HCT116 (cell line): ENCODE results near the gene SGCA.

Experiments
- CTCF ChIP-seq, 3 experiments: fragments of 200-600 bp in 1 of 3; sonication (generic) in 1 of 3; IDR thresholded peaks in 2 of 3; conservative IDR thresholded peaks in 1 of 3; 2 replicates each; pipeline ENCODE4 v1.5.1; 2012 to 2017; ENCODE audit warnings: low read depth in 2 of 3, low read length in 2 of 3, antibody characterized with exemption in 1 of 3, borderline replicate concordance in 1 of 3, control low read depth in 1 of 3, mild to moderate bottlenecking in 1 of 3, mixed read lengths in 1 of 3, mixed run types in 1 of 3, moderate library complexity in 1 of 3; ENCODE audit not compliant: insufficient read depth in 1 of 3
- FOSL1 ChIP-seq: IDR thresholded peaks from 2 replicates; pipeline ENCODE4 v1.6.1; 2012; ENCODE audit warnings: low read depth
- POLR2A ChIP-seq: IDR thresholded peaks from 2 replicates; pipeline ENCODE4 v1.7.0; 2011; ENCODE audit warnings: borderline replicate concordance; ENCODE audit not compliant: insufficient read depth, insufficient read length; ENCODE audit errors: extremely low read depth
- RAD21 ChIP-seq: IDR thresholded peaks from 2 replicates; pipeline ENCODE4 v1.6.1; 2012; ENCODE audit warnings: low read depth, mild to moderate bottlenecking
- SP1 ChIP-seq: IDR thresholded peaks from 2 replicates; pipeline ENCODE4 v1.6.1; 2012; ENCODE audit warnings: low read depth
- TCF7L2 ChIP-seq: IDR thresholded peaks from 2 replicates; pipeline ENCODE4 v1.7.0; 2011; ENCODE audit warnings: borderline replicate concordance, inconsistent platforms; ENCODE audit not compliant: insufficient read depth, insufficient read length; ENCODE audit errors: extremely low read depth
- YY1 ChIP-seq: IDR thresholded peaks from 2 replicates; pipeline ENCODE4 v1.6.1; 2011; ENCODE audit warnings: low read length, low read depth, moderate library complexity, mild to moderate bottlenecking; ENCODE audit not compliant: insufficient replicate concordance; ENCODE audit errors: extremely low read depth
- ZFX ChIP-seq: fragments of 450-650 bp; IDR thresholded peaks from 2 replicates; pipeline ENCODE4 v1.6.1; 2017

- no peak for TF ChIP-seq CTCF (IDR thresholded peaks at IDR 0.05 in 2 of 3, conservative IDR thresholded peaks at IDR 0.05 in 1 of 3; ENCODE audit: borderline replicate concordance in 1 of 3, insufficient read depth in 1 of 3, low read depth in 2 of 3, low read length in 2 of 3)
- no peak for TF ChIP-seq FOSL1
- TF ChIP-seq ZFX = no peak
- TF ChIP-seq SP1 = no peak
- TF ChIP-seq RAD21 = no peak
- TF ChIP-seq POLR2A = no peak
- no peak for TF ChIP-seq YY1
- TF ChIP-seq TCF7L2 = no peak
Measured at GRCh38 chr17:50184611-50185398, 19.0 kb downstream of the SGCA start.
